Testis (tissue), 3 donors: ENCODE results near the gene MAP1LC3B2. TPM values are rescaled to one million over a fixed set of nuclear protein-coding genes. Genes with fewer than 3 reads are reported as not detected.

Source experiments
- DNase-seq: peaks from one replicate; pipeline ENCODE4 v3.0.0-alpha.2; 2019
- H3K27ac ChIP-seq, 2 donors: fragments of 200-600 bp; sonication (generic); one replicate each; pipeline ENCODE4 v1.5.1; 2019
- H3K27me3 ChIP-seq: fragments of 200-600 bp; sonication (generic); one replicate; pipeline ENCODE4 v1.5.1; 2019
- H3K36me3 ChIP-seq: fragments of 200-600 bp; sonication (generic); one replicate; pipeline ENCODE4 v1.5.1; 2017; ENCODE audit warnings: low read depth; ENCODE audit errors: missing control alignments
- H3K4me1 ChIP-seq: fragments of 200-600 bp; sonication (generic); one replicate; pipeline ENCODE4 v1.5.1; 2019
- H3K4me3 ChIP-seq, 2 donors: fragments of 200-600 bp; sonication (generic); one replicate each; pipeline ENCODE4 v1.5.1; 2017 to 2019
- H3K9me3 ChIP-seq: fragments of 200-600 bp; sonication (generic); one replicate; pipeline ENCODE4 v1.5.1; 2017
- POLR2A ChIP-seq: fragments of 450-650 bp; IDR thresholded peaks from one replicate; pipeline ENCODE4 v1.6.1; 2017; ENCODE audit warnings: antibody characterized with exemption, mild to moderate bottlenecking, moderate library complexity
- WGBS, 2 donors: methylation state at CpG; one replicate each; pipeline ENCODE4 v1.1.5; 2018; 5-methylcytosine and 5-hydroxymethylcytosine counted together
- intact Hi-C: fragments of 100-400 bp; cut with DNase I; formaldehyde crosslinking; loops from one replicate; pipeline ENCODE4 v1.15.1; 2023; ENCODE audit warnings: low total_unique reads
- polyA plus RNA-seq: library from polyadenylated mRNA; stranded (reverse); fragments of 350-450 nt; fragmentation: Illumina TruSeq; extraction: RNeasy Lipid Tissue Mini Kit (QIAGEN cat#74804); gene quantifications from one replicate; pipeline ENCODE4 v1.2.3, GENCODE V29; 2014; ENCODE audit warnings: low read depth, low replicate concordance; ENCODE audit not compliant: insufficient read depth
- total RNA-seq, 2 donors: library from RNA; depleted of rRNA; stranded (reverse); fragments of >200 nt; gene quantifications; one replicate each; pipeline ENCODE4 v1.2.3, GENCODE V29; 2016
- TF ChIP-seq, protein P1 (sequence below), 3 experiments: fragments of 450-650 bp in 2 of 3; fragments of 200-600 bp in 1 of 3; sonication (generic) in 1 of 3; IDR thresholded peaks; one replicate each; pipeline ENCODE4 v1.5.1; 2016 to 2019; ENCODE audit warnings: antibody characterized with exemption in 3 of 3, mild to moderate bottlenecking in 2 of 3, moderate library complexity in 1 of 3

MAP1LC3B2 gene
- total and polyA plus RNA-seq, 3 donors from 2014 or later = 1.0 to 2.1 (median 1.5) TPM

DNA sequence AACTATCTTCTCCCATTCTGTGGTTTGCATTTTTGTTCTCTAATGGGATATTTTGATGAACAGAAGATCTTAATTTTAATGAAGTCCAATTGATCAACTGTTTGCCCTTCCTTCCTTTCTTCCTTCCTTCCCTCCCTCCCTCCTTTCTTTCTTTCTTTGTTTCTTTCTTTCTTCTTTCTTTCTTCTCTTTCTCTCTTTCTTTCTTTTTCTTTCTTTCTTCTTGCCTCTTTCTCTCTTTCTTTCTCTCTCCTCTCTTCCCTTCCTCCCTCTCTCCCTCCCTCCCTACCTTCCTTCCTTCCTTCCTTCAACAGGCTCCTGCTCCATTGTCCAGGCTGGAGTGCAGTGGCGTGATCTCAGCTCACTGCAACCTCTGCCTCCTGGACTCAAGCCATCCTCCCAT, 18.9 kb downstream of the MAP1LC3B2 start:
- TF ChIP-seq POLR2A = no peak
- TF ChIP-seq, protein P1, sequence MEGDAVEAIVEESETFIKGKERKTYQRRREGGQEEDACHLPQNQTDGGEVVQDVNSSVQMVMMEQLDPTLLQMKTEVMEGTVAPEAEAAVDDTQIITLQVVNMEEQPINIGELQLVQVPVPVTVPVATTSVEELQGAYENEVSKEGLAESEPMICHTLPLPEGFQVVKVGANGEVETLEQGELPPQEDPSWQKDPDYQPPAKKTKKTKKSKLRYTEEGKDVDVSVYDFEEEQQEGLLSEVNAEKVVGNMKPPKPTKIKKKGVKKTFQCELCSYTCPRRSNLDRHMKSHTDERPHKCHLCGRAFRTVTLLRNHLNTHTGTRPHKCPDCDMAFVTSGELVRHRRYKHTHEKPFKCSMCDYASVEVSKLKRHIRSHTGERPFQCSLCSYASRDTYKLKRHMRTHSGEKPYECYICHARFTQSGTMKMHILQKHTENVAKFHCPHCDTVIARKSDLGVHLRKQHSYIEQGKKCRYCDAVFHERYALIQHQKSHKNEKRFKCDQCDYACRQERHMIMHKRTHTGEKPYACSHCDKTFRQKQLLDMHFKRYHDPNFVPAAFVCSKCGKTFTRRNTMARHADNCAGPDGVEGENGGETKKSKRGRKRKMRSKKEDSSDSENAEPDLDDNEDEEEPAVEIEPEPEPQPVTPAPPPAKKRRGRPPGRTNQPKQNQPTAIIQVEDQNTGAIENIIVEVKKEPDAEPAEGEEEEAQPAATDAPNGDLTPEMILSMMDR (IDR thresholded peaks at IDR 0.05) = no peak
- Histone ChIP-seq H3K36me3 (no peaks in the 10 kb centered on the region), H3K4me1 (peaks cover 8% of the 10 kb centered on the region), H3K9me3 (no peaks in the 10 kb centered on the region), H3K27me3 (no peaks in the 10 kb centered on the region), H3K4me3 (no peak overlapping the region), H3K27ac (no peak overlapping the region)
- no peak for DNase-seq
- intact Hi-C loops = no loop called here
- 97 to 100% methylated on average over 1 of the region's 1 CpG for WGBS, 2 donors

DNA sequence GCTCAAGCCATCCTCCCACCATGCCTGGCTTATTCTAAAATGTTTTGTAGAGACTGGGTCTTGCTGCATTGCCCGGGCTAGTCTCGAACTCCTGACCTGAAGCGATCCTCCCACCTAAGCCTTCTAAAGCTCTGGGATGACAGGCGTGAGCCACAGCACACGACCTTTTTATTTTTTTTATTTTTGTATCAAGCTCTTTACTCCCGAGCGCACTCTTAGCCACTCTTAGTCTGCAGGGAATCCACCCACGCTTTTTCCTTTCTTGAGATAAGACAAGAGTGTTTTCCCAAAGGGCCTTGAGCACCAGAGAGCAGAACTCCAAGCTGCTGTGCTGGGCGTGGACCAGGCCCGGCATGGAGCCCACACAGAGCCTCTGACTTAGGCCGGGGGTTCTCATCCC, 23.4 kb downstream of the MAP1LC3B2 start:
- Histone ChIP-seq H3K27me3 (no peaks in the 10 kb centered on the region), H3K4me3 (no peak overlapping the region), H3K4me1 (peaks cover 8% of the 10 kb centered on the region), H3K9me3 (no peaks in the 10 kb centered on the region), H3K27ac (no peak overlapping the region), H3K36me3 (no peaks in the 10 kb centered on the region)
- peak; percentile 85 for DNase-seq
- TF ChIP-seq, protein P1 (IDR thresholded peaks at IDR 0.05) = no peak
- no peak for TF ChIP-seq POLR2A
- intact Hi-C loops = no loop called here
- WGBS, 2 donors = 30 to 44% methylated on average over 11 of the region's 11 CpGs

DNA sequence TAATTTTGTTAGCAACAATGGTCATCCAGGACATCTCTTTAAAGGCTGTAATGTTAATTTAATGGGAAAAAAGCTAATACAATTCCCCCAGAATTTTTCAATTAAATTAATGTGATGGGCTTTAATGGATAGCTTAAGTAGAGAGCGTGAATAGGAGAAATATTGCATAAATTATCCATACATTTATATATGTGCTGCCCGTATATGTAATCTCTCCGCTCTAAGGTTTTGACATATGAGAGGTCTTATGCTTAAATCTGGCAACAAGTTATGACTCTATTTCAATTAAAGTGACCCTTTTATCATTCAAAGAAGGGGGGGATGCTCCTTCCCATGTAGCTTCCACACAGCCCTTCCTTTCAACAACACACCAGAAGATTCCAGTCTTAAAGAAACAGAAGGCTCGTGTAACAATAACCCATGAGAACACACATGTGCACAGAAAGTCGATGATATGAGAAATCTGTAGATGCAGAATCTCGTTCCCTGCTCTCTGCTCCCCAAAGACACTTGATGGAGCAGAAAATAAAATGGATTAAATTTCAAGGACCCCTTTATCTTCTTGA, 24.0 kb downstream of the MAP1LC3B2 start:
- no peak for TF ChIP-seq POLR2A
- TF ChIP-seq, protein P1 (IDR thresholded peaks at IDR 0.05) = no peak
- Histone ChIP-seq H3K4me3 (no peak overlapping the region), H3K27me3 (no peaks in the 10 kb centered on the region), H3K9me3 (no peaks in the 10 kb centered on the region), H3K36me3 (no peaks in the 10 kb centered on the region), H3K27ac (no peak overlapping the region), H3K4me1 (peaks cover 8% of the 10 kb centered on the region)
- intact Hi-C loops = no loop called here
- 77% methylated on average over 6 of the region's 6 CpGs for WGBS, 2 donors
- DNase-seq = no peak

DNA sequence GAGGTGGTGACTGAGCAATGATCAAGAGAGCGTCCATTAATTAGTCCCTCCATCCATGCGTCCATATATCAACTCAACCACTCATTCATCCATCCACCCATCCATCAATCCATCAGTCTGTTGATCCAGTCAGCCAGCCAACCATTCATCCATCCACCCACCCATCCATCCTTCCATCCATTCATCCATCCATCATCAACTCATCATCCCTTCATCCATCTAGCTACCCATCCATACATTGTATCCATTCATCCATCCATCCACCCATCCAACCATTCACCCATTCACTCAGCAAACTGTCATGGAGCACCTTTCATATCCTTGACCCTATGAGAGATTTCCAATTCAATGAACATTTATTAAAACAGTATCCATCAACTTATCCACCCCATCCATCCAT, 28.1 kb downstream of the MAP1LC3B2 start:
- WGBS, 2 donors = 96 to 98% methylated on average over 2 of the region's 2 CpGs
- intact Hi-C loops = no loop called here
- peaks cover 12% of the 10 kb centered on the region for H3K4me1 ChIP-seq
- no peaks in the 10 kb centered on the region for H3K36me3 ChIP-seq
- DNase-seq = no peak
- H3K4me3 ChIP-seq = no peak overlapping the region
- H3K27ac ChIP-seq = no peak overlapping the region
- H3K27me3 ChIP-seq = no peaks in the 10 kb centered on the region
- no peak for TF ChIP-seq POLR2A
- TF ChIP-seq, protein P1 (IDR thresholded peaks at IDR 0.05) = no peak
- no peaks in the 10 kb centered on the region for H3K9me3 ChIP-seq

DNA sequence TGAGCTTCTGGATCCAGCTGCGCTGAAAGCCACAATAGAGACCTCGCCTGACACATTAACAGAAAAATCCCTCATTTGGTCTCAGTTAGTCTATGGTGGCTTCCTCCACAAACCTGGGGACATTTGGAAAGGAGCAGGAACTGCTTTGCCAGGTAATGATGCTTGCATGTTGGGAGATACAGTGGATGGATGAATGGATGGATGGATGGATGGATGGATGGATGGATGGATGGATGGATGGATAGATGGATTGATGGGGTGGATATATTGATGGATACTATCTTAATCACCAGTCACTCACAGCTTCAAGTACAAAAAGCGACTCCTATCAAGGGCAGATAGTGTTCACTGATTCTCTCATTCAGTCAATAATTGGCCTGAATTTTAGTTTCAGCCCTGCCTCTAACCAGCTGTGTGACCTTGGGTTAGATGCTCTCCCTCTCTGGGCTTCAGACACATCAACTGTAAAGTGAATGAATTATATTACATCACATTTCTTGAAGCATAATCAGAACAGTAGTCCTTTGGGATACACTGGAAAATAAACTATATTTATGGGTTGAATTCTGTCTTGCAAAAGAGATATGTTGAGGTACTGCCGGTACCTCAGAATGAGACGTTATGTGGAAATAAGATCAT, 29.3 kb downstream of the MAP1LC3B2 start:
- no peaks in the 10 kb centered on the region for H3K36me3 ChIP-seq
- no peaks in the 10 kb centered on the region for H3K9me3 ChIP-seq
- no peaks in the 10 kb centered on the region for H3K27me3 ChIP-seq
- no peak overlapping the region for H3K4me3 ChIP-seq
- TF ChIP-seq, protein P1 (IDR thresholded peaks at IDR 0.05) = no peak
- no peak for TF ChIP-seq POLR2A
- intact Hi-C loops = no loop called here
- H3K4me1 ChIP-seq = peaks cover 14% of the 10 kb centered on the region
- WGBS, 2 donors = 87 to 90% methylated on average over 5 of the region's 5 CpGs
- no peak overlapping the region for H3K27ac ChIP-seq
- DNase-seq = no peak
